HG02981 (cell line): ENCODE data around the gene METTL6.
A peak's percentile ranks its signal among the peaks of the same experiment; 100 is the strongest.
"Not testable (repeated sequence)": the region's sequence is repeated elsewhere in the genome, so short reads cannot be mapped to it uniquely, and the experiment has no call there.

Source experiments
- ATAC-seq: cut with Tn5 transposase; IDR thresholded peaks from one replicate; pipeline ENCODE4 v1.9.1; 2021; ENCODE audit warnings: mild to moderate bottlenecking, moderate library complexity; ENCODE audit not compliant: unreplicated experiment

METTL6 gene

GRCh38 chr3:15375461-15376000 lies 51.8 kb downstream of the METTL6 start:
- ATAC-seq = no peak

DNA sequence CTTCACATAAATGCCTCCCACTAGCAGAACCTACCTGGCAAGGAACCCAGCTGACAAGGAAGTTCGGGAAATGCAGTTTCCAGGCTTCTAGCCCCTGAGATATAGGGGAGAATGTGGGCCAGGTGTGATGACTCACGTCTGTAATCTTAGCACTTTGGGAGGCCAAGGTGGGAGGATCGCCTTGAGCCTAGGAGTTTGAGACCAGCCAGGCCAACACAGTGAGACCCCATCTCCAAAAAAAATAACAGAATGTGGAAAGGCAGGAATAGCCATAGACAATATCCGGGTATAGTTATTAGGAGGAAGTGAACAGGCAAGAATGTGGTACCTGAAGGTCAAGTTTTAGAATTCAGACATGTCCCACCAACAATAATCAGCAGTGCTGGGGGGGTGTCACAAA lies 54.4 kb downstream of the METTL6 start:
- ATAC-seq = no peak

DNA sequence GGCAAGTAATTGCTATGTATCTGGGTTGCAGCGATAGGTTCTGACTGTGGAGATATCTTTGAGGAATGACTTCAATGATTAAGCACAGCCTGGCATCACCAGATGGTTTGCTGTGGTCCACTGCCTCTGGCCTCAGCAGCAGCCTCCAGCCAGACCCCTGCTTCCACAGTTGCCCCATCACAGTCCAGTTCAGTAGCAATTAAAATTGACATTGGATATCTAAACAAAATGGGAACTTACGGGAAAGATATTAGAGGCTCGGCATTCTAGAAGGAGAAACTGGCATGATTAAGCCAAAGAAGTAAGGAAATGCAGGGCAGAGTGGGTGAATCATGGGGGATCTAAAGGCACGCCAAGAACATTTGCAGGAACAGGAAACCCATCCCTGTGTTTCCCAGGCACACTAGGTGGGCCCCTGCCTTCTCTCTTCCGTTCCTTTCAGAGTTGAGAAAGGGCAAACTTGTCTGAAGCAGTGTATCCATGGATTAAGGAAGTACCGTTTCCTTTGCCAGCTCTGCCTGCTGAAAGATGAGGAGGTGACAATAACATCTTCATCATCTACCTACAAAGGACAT lies 58.7 kb downstream of the METTL6 start:
- no peak for ATAC-seq

- ATAC-seq = no peak
Observed at GRCh38 chr3:15367059-15367458, 60.3 kb downstream of the METTL6 start.

DNA sequence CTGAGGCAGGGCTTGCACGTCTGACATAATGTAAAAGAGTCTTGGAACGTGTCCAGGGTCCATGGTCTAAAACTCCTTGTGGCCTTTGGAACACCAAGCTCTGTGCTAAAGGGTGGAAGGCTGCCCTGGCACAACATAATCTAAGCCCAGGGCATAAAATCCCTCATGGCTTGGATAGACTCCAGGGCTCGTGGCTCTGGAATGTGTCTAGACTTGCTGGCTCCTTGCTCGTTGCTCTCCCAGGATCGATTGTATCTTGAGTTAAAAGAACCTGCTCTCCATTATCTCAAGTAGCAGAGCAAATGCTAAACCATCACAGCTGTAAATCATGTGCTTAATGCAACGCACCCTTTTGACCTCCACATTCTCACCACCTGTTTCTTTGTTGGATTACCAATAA lies 63.3 kb downstream of the METTL6 start:
- not testable (repeated sequence) for ATAC-seq

DNA sequence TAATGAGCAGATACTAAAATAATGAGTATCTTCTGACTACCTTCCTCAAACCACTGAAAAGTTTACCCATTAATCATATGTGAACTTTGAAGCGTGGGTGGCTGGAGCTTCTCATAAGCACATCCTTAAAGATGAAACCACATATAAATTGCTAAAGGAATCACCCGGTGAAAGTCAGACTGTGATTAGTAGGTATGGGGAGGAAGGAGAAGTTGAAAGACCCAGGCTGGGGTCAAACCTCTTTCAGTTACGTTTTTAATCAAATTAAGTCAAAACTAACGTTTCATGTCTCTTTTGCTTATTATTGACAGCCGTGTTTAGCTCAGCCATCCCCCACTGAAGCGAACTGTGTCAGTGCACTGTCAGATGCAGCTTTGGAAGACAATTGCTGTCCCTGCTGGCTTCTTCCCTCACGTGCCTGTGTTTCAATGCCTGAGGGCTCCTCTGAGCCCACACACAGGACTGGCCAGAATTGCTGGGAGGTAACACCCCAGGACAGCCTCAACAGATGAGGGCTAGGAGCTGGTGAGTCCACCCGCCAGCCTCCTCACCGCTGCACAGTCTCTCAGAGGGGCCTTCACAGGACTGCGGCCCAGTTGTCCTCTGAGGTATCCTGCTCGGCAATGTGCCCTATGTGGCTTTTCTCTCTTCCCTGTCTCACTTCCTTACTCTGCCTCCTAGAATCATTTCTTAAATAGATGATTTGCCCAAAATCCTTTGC lies 65.7 kb downstream of the METTL6 start:
- peak; percentile 73 for ATAC-seq

DNA sequence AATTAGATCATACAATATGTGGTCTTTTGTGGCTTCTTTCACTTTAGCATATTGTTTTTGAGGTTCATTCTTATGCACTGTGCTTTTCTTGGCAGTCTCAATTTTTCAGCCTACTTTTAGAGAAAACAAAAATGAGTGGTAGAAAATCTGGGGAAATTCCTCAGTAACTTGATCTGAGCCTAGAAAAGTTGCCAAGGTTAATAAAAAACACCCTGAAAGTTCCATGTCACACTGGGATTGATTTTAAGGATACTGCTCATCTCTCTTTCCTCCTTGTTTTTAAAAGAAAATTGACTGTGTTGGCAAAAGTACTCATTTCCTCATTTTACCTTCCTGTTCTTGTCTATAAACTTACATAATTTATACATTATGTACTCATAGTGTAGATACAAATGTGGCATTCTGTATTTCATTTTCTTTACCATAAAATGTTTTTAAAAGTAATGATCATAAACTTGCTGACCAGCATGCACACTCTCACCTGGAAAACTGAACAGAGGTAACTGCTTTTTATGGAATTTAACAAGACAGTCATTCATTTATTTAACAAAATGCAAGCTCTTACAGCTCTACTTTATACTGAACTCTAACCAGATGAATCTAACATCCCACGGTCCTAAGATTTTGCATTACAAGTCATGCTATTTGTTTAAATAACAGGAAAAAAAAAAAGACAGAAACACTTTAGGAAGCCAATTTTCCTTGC lies 66.4 kb downstream of the METTL6 start:
- no peak for ATAC-seq
